B cell (primary cell): ENCODE results near the gene POFUT1. TPM values are rescaled to one million over a fixed set of nuclear protein-coding genes. Genes with fewer than 3 reads are reported as not detected.
"Not testable (repeated sequence)": the region's sequence is repeated elsewhere in the genome, so short reads cannot be mapped to it uniquely, and the experiment has no call there.

Source experiments
- ATAC-seq: fragments of 200-7000 bp; cut with Tn5 transposase; one replicate; pipeline ENCODE4 v1.10.0; 2021; ENCODE audit warnings: low read depth, mild to moderate bottlenecking, moderate number of reproducible peaks, moderate library complexity
- CTCF ChIA-PET: fragments of 350-600 bp; sonication (Branson Sonifier 250); formaldehyde crosslinking; loops from one replicate; lab custom pipeline; 2021; ENCODE audit warnings: antibody characterized with exemption, inconsistent platforms; lab: Charles Lee
- POLR2A ChIA-PET: fragments of 350-600 bp; sonication (Branson Sonifier 250); formaldehyde crosslinking; loops from one replicate; lab custom pipeline; 2021; ENCODE audit warnings: antibody characterized with exemption; lab: Charles Lee
- DNase-seq: peaks from one replicate; pipeline ENCODE4 v3.0.0; 2013
- H2AFZ ChIP-seq: 2 replicates; pipeline ENCODE4 v1.6.1; 2012; ENCODE audit warnings: mild to moderate bottlenecking, low read depth, low read length; ENCODE audit not compliant: insufficient read depth, poor library complexity, severe bottlenecking
- H3K27ac ChIP-seq, 2 donors: 1 replicate in 1 of 2; 2 replicates in 1 of 2; pipeline ENCODE4 v1.5.1; 2012 to 2013; ENCODE audit warnings: low read length in 2 of 2, mild to moderate bottlenecking in 2 of 2, moderate library complexity in 1 of 2
- H3K27me3 ChIP-seq, 4 experiments: fragments of 200-600 bp in 1 of 4; sonication (generic) in 1 of 4; replicated peaks in 1 of 4; 1 replicate in 2 of 4; 2 replicates in 2 of 4; pipeline versions ENCODE4 v1.6.1 to v1.7.0; 2013 to 2016; ENCODE audit warnings: low read length in 3 of 4, mild to moderate bottlenecking in 2 of 4, mixed read lengths in 1 of 4, moderate library complexity in 1 of 4; ENCODE audit not compliant: insufficient read depth in 4 of 4, control insufficient read depth in 3 of 4; ENCODE audit errors: control extremely low read depth in 1 of 4
- H3K36me3 ChIP-seq, 2 experiments: replicated peaks in 1 of 2; 1 replicate in 1 of 2; 2 replicates in 1 of 2; pipeline versions ENCODE4 v1.6.1 to v1.7.1; 2013; ENCODE audit warnings: low read length in 1 of 2; ENCODE audit not compliant: insufficient read depth in 2 of 2, control insufficient read depth in 1 of 2; ENCODE audit errors: control extremely low read depth in 1 of 2, extremely low read depth in 1 of 2
- H3K4me1 ChIP-seq, 2 donors: fragments of 200-600 bp in 1 of 2; sonication (generic) in 1 of 2; 1 replicate in 1 of 2; 2 replicates in 1 of 2; pipeline versions ENCODE4 v1.5.1 to v1.6.1; 2013 to 2017; ENCODE audit warnings: low read length in 2 of 2; ENCODE audit not compliant: control insufficient read depth in 2 of 2, insufficient read depth in 2 of 2
- H3K4me2 ChIP-seq: replicated peaks from 2 replicates; pipeline ENCODE3; 2012; ENCODE audit warnings: mild to moderate bottlenecking, low read depth, low read length; ENCODE audit not compliant: poor library complexity, severe bottlenecking
- H3K4me3 ChIP-seq, 5 experiments: fragments of 200-600 bp in 1 of 5; sonication (generic) in 1 of 5; 1 replicate in 3 of 5; 2 replicates in 2 of 5; pipeline versions ENCODE4 v1.5.1 to v1.7.0; 2011 to 2016; ENCODE audit warnings: low read length in 4 of 5, mild to moderate bottlenecking in 4 of 5, low read depth in 2 of 5, control low read depth in 1 of 5, moderate library complexity in 1 of 5; ENCODE audit not compliant: insufficient read depth in 1 of 5; ENCODE audit errors: control extremely low read depth in 1 of 5, extremely low read depth in 1 of 5
- H3K79me2 ChIP-seq: fragments of 200-600 bp; sonication (generic); one replicate; pipeline ENCODE4 v1.6.0; 2016; ENCODE audit warnings: low read length; ENCODE audit not compliant: control insufficient read depth, insufficient read depth
- H3K9ac ChIP-seq: fragments of 200-600 bp; sonication (generic); 2 replicates; pipeline ENCODE4 v1.6.1; 2017; ENCODE audit warnings: mild to moderate bottlenecking, low read length, moderate library complexity
- H3K9me3 ChIP-seq, 3 donors: one replicate each; pipeline versions ENCODE4 v1.6.1 to v1.7.1; 2013; ENCODE audit warnings: low read length in 2 of 3; ENCODE audit not compliant: control insufficient read depth in 2 of 3, insufficient read depth in 1 of 3; ENCODE audit errors: control extremely low read depth in 1 of 3
- H4K20me1 ChIP-seq: 2 replicates; pipeline ENCODE4 v1.6.0; 2012; ENCODE audit warnings: mild to moderate bottlenecking, low read length; ENCODE audit not compliant: insufficient read depth, control insufficient read depth, poor library complexity, severe bottlenecking
- H3K27ac Mint-ChIP-seq: one replicate; pipeline ENCODE4 v1.8.0; 2021; ENCODE audit warnings: mixed read lengths
- H3K27me3 Mint-ChIP-seq: one replicate; pipeline ENCODE4 v1.8.0; 2021; ENCODE audit warnings: mixed read lengths
- H3K4me1 Mint-ChIP-seq: one replicate; pipeline ENCODE4 v1.8.0; 2021; ENCODE audit warnings: mixed read lengths
- H3K4me3 Mint-ChIP-seq: one replicate; pipeline ENCODE4 v1.8.0; 2021; ENCODE audit warnings: mixed read lengths
- H3K9me3 Mint-ChIP-seq: one replicate; pipeline ENCODE4 v1.8.0; 2022; ENCODE audit warnings: mixed read lengths; ENCODE audit not compliant: insufficient read depth
- EZH2 ChIP-seq: IDR thresholded peaks from 2 replicates; pipeline ENCODE4 v1.6.1; 2012; ENCODE audit warnings: borderline replicate concordance, low read depth, mild to moderate bottlenecking, moderate library complexity, low read length; ENCODE audit not compliant: insufficient read depth, poor library complexity, severe bottlenecking
- WGBS: methylation state at CpG from one replicate; pipeline ENCODE4 v1.1.5; 2013; ENCODE audit warnings: missing lambda C conversion rate; ENCODE audit not compliant: insufficient coverage; 5-methylcytosine and 5-hydroxymethylcytosine counted together
- intact Hi-C: fragments of 100-400 bp; cut with micrococcal nuclease; formaldehyde crosslinking; loops from one replicate; pipeline ENCODE4 v1.10.0; 2022
- polyA plus RNA-seq: library from polyadenylated mRNA; depleted of rRNA; stranded (reverse); fragments of >200 nt; gene quantifications from 2 replicates; pipeline ENCODE4 v1.2.3, GENCODE V29; 2012
- total RNA-seq, 2 donors: library from RNA; stranded (reverse); fragments of 120-200 nt in 1 of 2; gene quantifications; 1 replicate in 1 of 2; 2 replicates in 1 of 2; pipeline versions ENCODE4 v1.2.3 to v1.2.4, GENCODE V29; 2013 to 2022
- TF ChIP-seq, protein P1 (sequence below): fragments of 200-600 bp; IDR thresholded peaks from one replicate; pipeline ENCODE4 v1.8.0; 2022; ENCODE audit warnings: antibody characterized with exemption, mild to moderate bottlenecking

The POFUT1 gene
- total and polyA plus RNA-seq, 2 donors (not counting 1 experiment from before 2014, with no cell fraction given) = 7.8 to 18.1 TPM

DNA sequence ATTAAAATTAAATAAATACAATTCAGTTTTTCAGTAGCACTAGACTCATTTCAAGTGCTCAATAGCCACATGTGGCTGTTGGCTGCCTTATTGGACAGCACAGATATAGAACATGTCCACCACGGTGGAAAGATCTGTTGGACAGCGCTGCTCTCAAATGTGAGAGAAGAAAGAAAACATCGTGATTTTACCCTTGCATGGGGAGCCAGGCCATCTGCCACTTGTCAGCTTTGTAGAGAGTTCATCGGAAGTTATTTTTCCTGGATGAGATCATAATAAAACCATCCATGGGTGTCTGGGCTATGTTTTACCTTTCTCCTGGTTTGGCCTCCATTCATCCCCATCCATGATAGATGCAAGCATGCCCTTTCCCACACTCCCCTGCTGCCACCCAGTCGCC is 63.9 kb downstream of the POFUT1 start:
- intact Hi-C loops = no loop called here
- WGBS = 93% methylated on average over 4 of the region's 5 CpGs
- H3K4me3 ChIP-seq = no peak overlapping the region
- H3K4me2 ChIP-seq = no peak overlapping the region
- CTCF ChIA-PET = no interaction called here
- Mint-ChIP-seq H3K27ac (no peak overlapping the region), H3K4me3 (no peak overlapping the region), H3K9me3 (no peaks in the 10 kb centered on the region), H3K4me1 (peaks cover 19% of the 10 kb centered on the region), H3K27me3 (no peaks in the 10 kb centered on the region)
- H3K36me3 ChIP-seq = no peaks in the 10 kb centered on the region
- DNase-seq = no peak
- peaks cover 0 to 3% (median 0%) of the 10 kb centered on the region in 4 experiments for H3K27me3 ChIP-seq
- ATAC-seq = no peak
- peaks cover 7% of the 10 kb centered on the region in 2 donors for H3K4me1 ChIP-seq
- H3K9me3 ChIP-seq = peaks cover 0 to 4% (median 0%) of the 10 kb centered on the region in 3 donors
- H4K20me1 ChIP-seq = no peaks in the 10 kb centered on the region
- TF ChIP-seq, protein P1, sequence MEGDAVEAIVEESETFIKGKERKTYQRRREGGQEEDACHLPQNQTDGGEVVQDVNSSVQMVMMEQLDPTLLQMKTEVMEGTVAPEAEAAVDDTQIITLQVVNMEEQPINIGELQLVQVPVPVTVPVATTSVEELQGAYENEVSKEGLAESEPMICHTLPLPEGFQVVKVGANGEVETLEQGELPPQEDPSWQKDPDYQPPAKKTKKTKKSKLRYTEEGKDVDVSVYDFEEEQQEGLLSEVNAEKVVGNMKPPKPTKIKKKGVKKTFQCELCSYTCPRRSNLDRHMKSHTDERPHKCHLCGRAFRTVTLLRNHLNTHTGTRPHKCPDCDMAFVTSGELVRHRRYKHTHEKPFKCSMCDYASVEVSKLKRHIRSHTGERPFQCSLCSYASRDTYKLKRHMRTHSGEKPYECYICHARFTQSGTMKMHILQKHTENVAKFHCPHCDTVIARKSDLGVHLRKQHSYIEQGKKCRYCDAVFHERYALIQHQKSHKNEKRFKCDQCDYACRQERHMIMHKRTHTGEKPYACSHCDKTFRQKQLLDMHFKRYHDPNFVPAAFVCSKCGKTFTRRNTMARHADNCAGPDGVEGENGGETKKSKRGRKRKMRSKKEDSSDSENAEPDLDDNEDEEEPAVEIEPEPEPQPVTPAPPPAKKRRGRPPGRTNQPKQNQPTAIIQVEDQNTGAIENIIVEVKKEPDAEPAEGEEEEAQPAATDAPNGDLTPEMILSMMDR = no peak
- no peak for TF ChIP-seq EZH2
- POLR2A ChIA-PET = no interaction called here
- no peak overlapping the region for H3K27ac ChIP-seq
- H2AFZ ChIP-seq = no peak overlapping the region
- no peak overlapping the region for H3K9ac ChIP-seq
- H3K79me2 ChIP-seq = no peaks in the 10 kb centered on the region

DNA sequence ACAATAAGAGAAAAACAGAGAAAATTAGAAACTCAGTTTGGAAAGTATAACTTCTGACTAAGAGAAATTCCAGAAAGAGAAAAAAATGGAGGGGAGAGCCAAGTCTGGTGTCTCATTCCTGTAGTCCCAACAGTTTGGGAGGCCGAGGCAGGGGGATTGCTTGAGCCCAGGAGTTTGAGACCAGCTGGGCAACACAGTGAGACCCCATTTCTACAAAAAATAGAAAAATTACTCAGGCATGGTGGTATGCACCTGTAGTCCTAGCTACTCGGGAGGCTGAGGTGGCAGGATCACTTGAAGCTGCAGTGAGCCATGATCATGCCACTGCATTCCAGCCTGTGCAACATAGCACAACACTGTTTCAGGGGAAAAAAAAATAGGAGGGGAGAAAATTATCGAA is 66.7 kb downstream of the POFUT1 start:
- Mint-ChIP-seq H3K4me1 (peaks cover 26% of the 10 kb centered on the region), H3K27me3 (no peaks in the 10 kb centered on the region), H3K4me3 (no peak overlapping the region), H3K9me3 (no peaks in the 10 kb centered on the region), H3K27ac (no peak overlapping the region)
- ChIA-PET POLR2A (no interaction called here), CTCF (no interaction called here)
- intact Hi-C loops = no loop called here
- Histone ChIP-seq H3K4me2 (no peak overlapping the region), H3K4me1 (peaks cover 17 to 21% of the 10 kb centered on the region in 2 donors), H3K27me3 (peaks cover 0 to 3% (median 0%) of the 10 kb centered on the region in 4 experiments), H2AFZ (no peak overlapping the region), H3K9ac (no peak overlapping the region), H3K9me3 (peaks cover 0 to 4% (median 0%) of the 10 kb centered on the region in 3 donors), H3K4me3 (no peak overlapping the region), H4K20me1 (peaks cover 7% of the 10 kb centered on the region), H3K36me3 (no peaks in the 10 kb centered on the region), H3K79me2 (peaks cover 25% of the 10 kb centered on the region), H3K27ac (no peak overlapping the region)
- WGBS = 100% methylated on average over 1 of the region's 3 CpGs
- ATAC-seq = no peak
- no peak for DNase-seq
- TF ChIP-seq, protein P1 = no peak
- no peak for TF ChIP-seq EZH2

DNA sequence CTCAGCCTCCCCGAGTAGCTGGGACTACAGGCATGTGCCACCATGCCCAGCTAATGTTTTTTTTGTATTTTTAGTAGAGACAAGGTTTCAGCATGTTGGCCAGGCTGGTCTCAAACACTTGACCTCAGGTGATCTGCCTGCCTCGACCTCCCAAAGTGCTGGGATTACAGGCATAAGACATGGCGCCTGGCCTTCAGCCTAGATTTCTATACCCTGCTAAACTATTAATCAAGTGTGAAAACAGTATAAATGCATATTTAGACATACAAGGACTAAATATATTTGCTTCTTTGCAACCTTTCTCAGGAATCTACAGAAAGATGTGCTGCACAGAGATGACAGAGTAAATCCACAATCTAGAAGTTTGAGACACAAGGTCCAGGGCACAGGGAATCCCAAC is 67.5 kb downstream of the POFUT1 start:
- H3K9me3 ChIP-seq, DNase-seq, H3K4me3 ChIP-seq, ATAC-seq, H3K9me3 Mint-ChIP-seq, H3K9ac ChIP-seq, H4K20me1 ChIP-seq, H3K27me3 Mint-ChIP-seq, H3K27ac ChIP-seq, H3K36me3 ChIP-seq, H2AFZ ChIP-seq, H3K4me2 ChIP-seq, H3K27me3 ChIP-seq, H3K27ac Mint-ChIP-seq, H3K4me3 Mint-ChIP-seq, POLR2A ChIA-PET: not testable (repeated sequence)
- intact Hi-C loops = loop anchor here (5.0 kb wide), 1 partner anchor 212 kb away; no protein-coding TSS in a partner anchor
- Histone ChIP-seq H3K4me1 (peaks cover 23 to 29% of the 10 kb centered on the region in 2 donors), H3K79me2 (peaks cover 33% of the 10 kb centered on the region)
- CTCF ChIA-PET = interaction anchor here (1.1 kb wide), 1 partner anchor 33 kb away, joined by 4 read pairs; no protein-coding TSS in a partner anchor
- WGBS = no CpG with 5 or more reads among the region's 3 CpGs
- peaks cover 32% of the 10 kb centered on the region for H3K4me1 Mint-ChIP-seq
